ENCODE data around the gene GATAD2B. TPM values are rescaled to one million over a fixed set of nuclear protein-coding genes. Genes with fewer than 3 reads are reported as not detected.

Gene GATAD2B
- total and polyA plus RNA-seq, 2 of the 4 experiments (the other 2 are of a cell fraction), result 3.8 to 6.2 TPM

- Histone ChIP-seq H3K27me3 (ENCODE audit: control insufficient read depth, insufficient read depth, low read length) (no peaks in the 10 kb centered on the region), H2BK15ac (ENCODE audit: low read depth, low read length) (no peak overlapping the region), H3K9ac (ENCODE audit: low read depth, low read length) (no peak overlapping the region), H4K91ac (ENCODE audit: insufficient read depth, low read depth, low read length) (no peak overlapping the region), H3K23ac (ENCODE audit: low read depth, low read length) (no peak overlapping the region), H3K9me1 (ENCODE audit: insufficient read depth, low read length) (no peaks in the 10 kb centered on the region), H2BK20ac (ENCODE audit: low read depth, low read length) (no peak overlapping the region), H3K36me3 (ENCODE audit: control insufficient read depth, insufficient read depth, low read length) (peaks cover 6% of the 10 kb centered on the region), H2BK120ac (ENCODE audit: low read depth, low read length) (no peak overlapping the region), H3K18ac (ENCODE audit: low read depth, low read length) (no peak overlapping the region), H3K14ac (replicated peaks; ENCODE audit: low read depth, low read length) (no peak overlapping the region), H3K4me3 (ENCODE audit: insufficient read depth, low read depth, low read length) (no peak overlapping the region), H3K4me1 (ENCODE audit: control insufficient read depth, insufficient read depth, low read length) (no peaks in the 10 kb centered on the region), H3K27ac (ENCODE audit: insufficient read depth, low read length) (no peak overlapping the region), H3K56ac (ENCODE audit: extremely low read depth, insufficient read depth, low read length) (no peak overlapping the region), H3K79me1 (ENCODE audit: low read depth in 1 of 2, low read length in 2 of 2) (peaks cover 24 to 56% of the 10 kb centered on the region in 2 experiments), H2AK5ac (ENCODE audit: low read depth, low read length) (no peak overlapping the region), H4K20me1 (ENCODE audit: insufficient read depth, low read length) (no peaks in the 10 kb centered on the region; the same call in none of the 2 replicates), H3K4me2 (ENCODE audit: low read depth, low read length) (no peak overlapping the region), H2AK9ac (replicated peaks; ENCODE audit: low read depth, low read length, poor library complexity) (no peak overlapping the region), H4K5ac (ENCODE audit: low read depth, low read length) (no peak overlapping the region), H2AFZ (replicated peaks; ENCODE audit: low read length, poor library complexity) (no peak overlapping the region), H4K8ac (ENCODE audit: low read depth in 2 of 2, low read length in 2 of 2) (no peak overlapping the region), H2BK5ac (ENCODE audit: low read depth, low read length, poor library complexity, severe bottlenecking) (no peak overlapping the region), H3K9me3 (ENCODE audit: control insufficient read depth, insufficient read depth, low read length) (no peaks in the 10 kb centered on the region), H3K4ac (ENCODE audit: low read depth, low read length) (no peak overlapping the region)
- ATAC-seq (ENCODE audit: low read depth), result no peak
- in situ Hi-C loops (cut with MboI; ENCODE audit: low sequenced_read_pairs), result no loop called here
- no peak for DNase-seq
- intact Hi-C loops (cut with micrococcal nuclease), result no loop called here
- BruUV-seq (replicated peaks), result no TSS peak
- no CpG with 5 or more reads among the region's 3 CpGs for WGBS, 2 experiments (ENCODE audit: extremely low coverage in 2 of 2, insufficient read length in 1 of 2)
- TF ChIP-seq MXI1 (IDR thresholded peaks at IDR 0.05; ENCODE audit: borderline replicate concordance, low read depth, low read length) (no peak), FOS (IDR thresholded peaks at IDR 0.05; ENCODE audit: low read depth, low read length) (no peak), RCOR1 (IDR thresholded peaks at IDR 0.05; ENCODE audit: insufficient replicate concordance, low read length) (no peak), RFX5 (IDR thresholded peaks at IDR 0.05; ENCODE audit: low read depth, low read length) (no peak), MAZ (IDR thresholded peaks at IDR 0.05; ENCODE audit: borderline replicate concordance, low read depth, low read length) (no peak), BHLHE40 (IDR thresholded peaks at IDR 0.05; ENCODE audit: low read depth, low read length) (no peak), MAFK (IDR thresholded peaks at IDR 0.05; ENCODE audit: low read depth, low read length) (no peak), NFE2L2 (IDR thresholded peaks at IDR 0.05; ENCODE audit: low read depth, low read length) (no peak), SMC3 (IDR thresholded peaks at IDR 0.05; ENCODE audit: low read depth, low read length) (no peak), POLR2A (IDR thresholded peaks at IDR 0.05; ENCODE audit: low read depth, low read length) (no peak), CTCF (conservative IDR thresholded peaks at IDR 0.05; ENCODE audit: low read depth, low read length) (no peak), USF2 (IDR thresholded peaks at IDR 0.05; ENCODE audit: low read depth, low read length) (no peak), CHD1 (IDR thresholded peaks at IDR 0.05; ENCODE audit: low read depth, low read length) (no peak), RAD21 (IDR thresholded peaks at IDR 0.05; ENCODE audit: low read length) (no peak), CEBPB (IDR thresholded peaks at IDR 0.05; ENCODE audit: low read depth, low read length) (no peak), ELK1 (IDR thresholded peaks at IDR 0.05; ENCODE audit: borderline replicate concordance, low read depth, low read length) (no peak)
- dilution Hi-C loops (cut with HindIII; ENCODE audit: low sequenced_read_pairs, unreplicated experiment), result no loop called here
- POLR2A ChIA-PET (ENCODE audit: unreplicated experiment), result no interaction called here
- CTCF ChIA-PET, result interaction anchor here (1.1 kb wide), 1 partner anchor 25 kb away, joined by 3 read pairs; no protein-coding TSS in a partner anchor
These were observed 90.5 kb downstream of the GATAD2B start for GRCh38 chr1:153832293-153832692.
